Stimulated activated CD8-positive, alpha-beta memory T cell treated with anti-CD3 and anti-CD28 coated beads, Interleukin-7, amount 100 ng/mL, for 4 hours (primary cell): ENCODE data around the gene AGAP2.
A peak's percentile ranks its signal among the peaks of the same experiment; 100 is the strongest.
"Not testable (repeated sequence)": the region's sequence is repeated elsewhere in the genome, so short reads cannot be mapped to it uniquely, and the experiment has no call there.

Source experiments
- DNase-seq, 2 donors: peaks; one replicate each; pipeline ENCODE4 v3.0.0-alpha.2; 2020; ENCODE audit warnings: low read depth in 2 of 2

Gene AGAP2

GRCh38 chr12:57738661-57739237 is at the start of gene AGAP2:
TSS of gene AGAP2 (minus strand) at chr12:57738742. CDS start at chr12:57738246, 496 bp downstream.
- no peak for DNase-seq

GRCh38 chr12:57783861-57784260 is 45.3 kb upstream of the AGAP2 start:
- no peak for DNase-seq

GRCh38 chr12:57783466-57783801 is 44.9 kb upstream of the AGAP2 start:
- DNase-seq, result no peak

GRCh38 chr12:57782608-57783465 is 44.3 kb upstream of the AGAP2 start, which contains the start of gene TSFM:
TSS of gene TSFM (plus strand) at chr12:57782787. CDS start at chr12:57782802, 15 bp downstream.
- peak; percentile 93 to 96 for DNase-seq

- DNase-seq, result no peak
These were observed 43.7 kb upstream of the AGAP2 start for GRCh38 chr12:57782243-57782607.

- DNase-seq, result no peak
These were observed 43.3 kb upstream of the AGAP2 start for GRCh38 chr12:57781801-57782200.

GRCh38 chr12:57781244-57781643 is 42.7 kb upstream of the AGAP2 start:
- DNase-seq, result no peak

GRCh38 chr12:57780284-57780897 is 41.8 kb upstream of the AGAP2 start:
- DNase-seq, result no peak

GRCh38 chr12:57779736-57780135 is 41.2 kb upstream of the AGAP2 start:
- no peak for DNase-seq

GRCh38 chr12:57777911-57778310 is 39.4 kb upstream of the AGAP2 start:
- DNase-seq, result no peak

- no peak for DNase-seq
These were observed 38.8 kb upstream of the AGAP2 start for GRCh38 chr12:57777367-57777766.

- no peak for DNase-seq
These were observed 37.7 kb upstream of the AGAP2 start for GRCh38 chr12:57776247-57776587.

- no peak for DNase-seq
These were observed 37.2 kb upstream of the AGAP2 start for GRCh38 chr12:57775563-57776246.

GRCh38 chr12:57775044-57775443 is 36.5 kb upstream of the AGAP2 start:
- no peak for DNase-seq

- DNase-seq, result not testable (repeated sequence)
These were observed 36.1 kb upstream of the AGAP2 start for GRCh38 chr12:57774634-57775033.

- DNase-seq, result no peak
These were observed 34.1 kb upstream of the AGAP2 start, which contains the start of gene EEF1AKMT3 for GRCh38 chr12:57772429-57773322. TSS of gene EEF1AKMT3 (plus strand) at chr12:57772614. CDS start at chr12:57772725, 111 bp downstream.

GRCh38 chr12:57771873-57772428 is 33.4 kb upstream of the AGAP2 start, which contains the start of gene METTL1:
TSS of gene METTL1 (minus strand) at chr12:57772105. CDS start at chr12:57772083, 22 bp downstream.
- DNase-seq, result peak; percentile 89 to 94

GRCh38 chr12:57771236-57771872 is 32.8 kb upstream of the AGAP2 start:
- peak; percentile 83 to 89 for DNase-seq

GRCh38 chr12:57770734-57771133 is 32.2 kb upstream of the AGAP2 start:
- DNase-seq, result no peak

GRCh38 chr12:57769594-57769993 is 31.1 kb upstream of the AGAP2 start:
- no peak for DNase-seq
